D721Med (cell line): Measurements from ENCODE around the gene GALNT10.

Experiments used
- DNase-seq: peaks from one replicate; pipeline ENCODE4 v3.0.0; 2011; ENCODE audit warnings: low spot score; ENCODE audit not compliant: insufficient read length
- FAIRE-seq: peaks from 2 replicates; lab custom pipeline; 2011; peaks lifted over from hg19 to GRCh38; lab: Jason Lieb, UNC
- CTCF ChIP-seq: IDR thresholded peaks from 2 replicates; pipeline ENCODE4 v1.5.1; 2012; ENCODE audit warnings: mild to moderate bottlenecking, control low read depth; ENCODE audit not compliant: insufficient read depth; ENCODE audit errors: missing control alignments

The GALNT10 gene

DNA sequence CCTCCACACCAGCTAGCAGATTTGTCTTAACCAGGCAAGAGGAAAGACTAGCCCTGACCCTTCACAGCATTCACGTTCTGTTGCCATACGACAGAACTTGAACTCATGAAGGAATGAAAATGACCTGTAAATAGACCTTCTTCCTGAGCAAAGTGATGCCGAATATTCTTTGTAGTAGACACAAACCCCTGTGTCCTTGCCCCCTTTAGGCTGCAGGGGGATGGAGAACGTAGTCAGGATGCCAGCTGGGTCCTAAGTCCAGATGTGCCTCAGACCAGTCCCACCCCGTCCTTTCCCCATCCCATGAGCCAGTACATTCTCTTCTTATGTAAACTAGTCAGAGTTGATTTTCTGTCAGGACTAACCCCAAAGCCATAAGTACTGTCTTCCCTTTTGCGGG, 151.1 kb downstream of the GALNT10 start:
- no peak for TF ChIP-seq CTCF
- DNase-seq (no peak), FAIRE-seq (no peak)

GRCh38 chr5:154342211-154342610, 151.7 kb downstream of the GALNT10 start:
- no peak for DNase-seq

DNA sequence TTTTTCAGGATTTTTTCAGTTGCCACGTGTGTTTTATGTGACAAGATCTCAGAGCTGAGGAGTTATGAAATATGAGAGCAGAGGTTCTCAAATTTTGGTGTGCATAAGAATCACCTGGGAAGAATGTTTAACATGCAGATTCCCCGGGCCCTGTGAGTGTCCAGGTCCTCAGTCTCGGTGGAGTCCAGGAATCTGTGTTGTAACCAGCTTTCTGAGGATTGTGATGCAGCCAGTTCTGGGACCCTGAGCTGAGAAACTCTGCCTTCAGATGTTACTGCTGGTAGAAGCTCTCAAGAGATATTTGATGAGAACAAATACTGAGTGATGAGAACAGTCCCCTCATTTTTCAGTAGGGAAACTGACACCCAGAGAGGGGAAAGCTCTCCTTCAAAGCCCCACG, 152.4 kb downstream of the GALNT10 start:
- DNase-seq (no peak), FAIRE-seq (no peak)
- TF ChIP-seq CTCF, result no peak

More at GRCh38 chr5:154342211-154342610, 151.7 kb downstream of the GALNT10 start:
- no peak for FAIRE-seq
- TF ChIP-seq CTCF, result no peak

GRCh38 chr5:154344461-154344860, 153.9 kb downstream of the GALNT10 start:
- FAIRE-seq, result no peak
- TF ChIP-seq CTCF, result no peak
- no peak for DNase-seq

DNA sequence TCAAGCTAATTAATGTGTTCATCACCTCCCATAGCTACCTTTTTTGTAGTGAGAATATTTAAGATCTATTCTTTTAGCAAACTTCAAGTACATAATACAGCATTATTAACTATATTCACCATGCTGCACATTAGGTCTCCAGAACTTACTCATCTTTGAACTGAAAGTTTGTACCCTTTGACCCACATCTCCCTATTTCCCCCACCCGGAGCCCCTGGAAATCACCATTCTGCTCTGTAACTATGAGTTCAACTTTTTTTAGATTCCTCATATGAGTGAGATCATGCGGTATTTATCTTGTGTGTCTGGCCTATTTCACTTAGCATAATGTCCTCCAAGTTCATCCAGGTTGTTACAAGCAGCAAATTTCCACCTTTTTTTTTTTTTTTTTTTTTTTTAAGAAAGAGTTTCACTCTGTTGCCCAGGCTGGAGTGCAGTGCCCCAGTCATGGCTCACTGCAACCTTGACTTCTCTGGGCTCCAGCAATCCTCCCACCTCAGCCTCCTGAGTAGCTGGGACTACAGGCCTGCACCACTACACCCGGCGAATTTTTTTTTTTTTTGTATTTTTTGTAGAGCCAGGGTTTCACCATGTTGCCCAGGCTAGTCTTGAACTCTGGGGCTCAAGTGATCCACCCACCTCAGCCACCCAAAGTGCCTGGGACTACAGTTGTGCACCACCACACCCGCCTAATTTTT, 154.9 kb downstream of the GALNT10 start:
- no peak for TF ChIP-seq CTCF
- FAIRE-seq (no peak), DNase-seq (no peak)

GRCh38 chr5:154346427-154346826, 155.9 kb downstream of the GALNT10 start:
- no peak for TF ChIP-seq CTCF
- FAIRE-seq (no peak), DNase-seq (no peak)

- FAIRE-seq, result no peak
- no peak for TF ChIP-seq CTCF
- no peak for DNase-seq
Observed at GRCh38 chr5:154349626-154350264, 159.2 kb downstream of the GALNT10 start.
